Measurements from ENCODE around the gene ZNF425. TPM values are rescaled to one million over a fixed set of nuclear protein-coding genes. Genes with fewer than 3 reads are reported as not detected.

The ZNF425 gene
- total and polyA plus RNA-seq, 11 donors, result 0.21 to 1.6 (median 0.91) TPM

- TF ChIP-seq POLR2A (IDR thresholded peaks at IDR 0.05), result no peak
- TF ChIP-seq CTCF (IDR thresholded peaks at IDR 0.05), result no peak
- no peaks in the 10 kb centered on the region for H3K27me3 ChIP-seq
- H3K4me1 ChIP-seq, result peaks cover 0 to 6% (median 0%) of the 10 kb centered on the region in 12 donors
- WGBS, 4 donors, result 75 to 83% (median 77%) methylated on average over 4 of the region's 4 CpGs
- DNase-seq, result no peak
- H3K27ac ChIP-seq, result peak overlapping the region in 9 of 12 donors; percentile 14 to 76 (median 45)
- intact Hi-C loops (cut with DNase I), result no loop called here
- no peaks in the 10 kb centered on the region for H3K9me3 ChIP-seq
- H3K4me3 ChIP-seq, result peak overlapping the region in 1 of 12 donors; percentile 20
- H3K36me3 ChIP-seq, result peaks cover 0 to 71% (median 52%) of the 10 kb centered on the region in 9 donors
- no peak for ATAC-seq
Observed at GRCh38 chr7:149072438-149072775, 53.7 kb downstream of the ZNF425 start.

GRCh38 chr7:149071641-149072437, 54.3 kb downstream of the ZNF425 start:
- DNase-seq (peak in 4 of 5 donors; percentile 13 to 69 (median 46)), ATAC-seq (peak in 3 of 4 donors; percentile 53 to 75 (median 72))
- Histone ChIP-seq H3K27ac (peak overlapping the region in 11 of 12 donors; percentile 14 to 76 (median 45)), H3K36me3 (peaks cover 0 to 65% (median 52%) of the 10 kb centered on the region in 9 donors), H3K4me3 (peak overlapping the region in 2 of 12 donors; percentile 2 to 20), H3K9me3 (no peaks in the 10 kb centered on the region), H3K4me1 (peaks cover 0 to 6% (median 0%) of the 10 kb centered on the region in 12 donors), H3K27me3 (no peaks in the 10 kb centered on the region)
- TF ChIP-seq CTCF (IDR thresholded peaks at IDR 0.05) (peak in 9 of 12 donors; percentile 5 to 41 (median 36)), POLR2A (IDR thresholded peaks at IDR 0.05) (no peak)
- 62 to 78% (median 71%) methylated on average over 34 to 46 of the region's 46 CpGs for WGBS, 4 donors
- intact Hi-C loops (cut with DNase I), result no loop called here

- ATAC-seq (peak in 1 of 4 donors; percentile 27), DNase-seq (no peak)
- Histone ChIP-seq H3K9me3 (no peaks in the 10 kb centered on the region), H3K27ac (peak overlapping the region in 6 of 12 donors; percentile 4 to 76 (median 50)), H3K36me3 (peaks cover 0 to 60% (median 52%) of the 10 kb centered on the region in 9 donors), H3K4me1 (peaks cover 0 to 6% (median 0%) of the 10 kb centered on the region in 12 donors), H3K4me3 (peak overlapping the region in 1 of 12 donors; percentile 20), H3K27me3 (no peaks in the 10 kb centered on the region)
- no peak for TF ChIP-seq CTCF (IDR thresholded peaks at IDR 0.05)
- no peak for TF ChIP-seq POLR2A (IDR thresholded peaks at IDR 0.05)
- WGBS, 4 donors, result 96 to 98% (median 97%) methylated on average over 14 to 29 of the region's 29 CpGs
- intact Hi-C loops (cut with DNase I), result no loop called here
Observed at GRCh38 chr7:149071182-149071635, 54.9 kb downstream of the ZNF425 start.

GRCh38 chr7:149070372-149071125, 55.6 kb downstream of the ZNF425 start:
- TF ChIP-seq POLR2A (IDR thresholded peaks at IDR 0.05) (no peak), CTCF (IDR thresholded peaks at IDR 0.05) (no peak)
- Histone ChIP-seq H3K27me3 (no peaks in the 10 kb centered on the region), H3K36me3 (peaks cover 0 to 60% (median 52%) of the 10 kb centered on the region in 9 donors), H3K4me1 (peaks cover 0 to 7% (median 0%) of the 10 kb centered on the region in 12 donors), H3K4me3 (no peak overlapping the region), H3K27ac (no peak overlapping the region), H3K9me3 (no peaks in the 10 kb centered on the region)
- WGBS, 4 donors, result 95 to 97% (median 96%) methylated on average over 20 to 31 of the region's 31 CpGs
- ATAC-seq (no peak), DNase-seq (no peak)
- intact Hi-C loops (cut with DNase I), result no loop called here

Measured in heart left ventricle (tissue), 16 donors.